HG03045 (cell line): ENCODE data around the gene GLCE.

ENCODE experiments used
- ATAC-seq: cut with Tn5 transposase; IDR thresholded peaks from one replicate; pipeline ENCODE4 v1.9.1; 2021; ENCODE audit warnings: mild to moderate bottlenecking, moderate library complexity; ENCODE audit not compliant: unreplicated experiment

Gene GLCE

DNA sequence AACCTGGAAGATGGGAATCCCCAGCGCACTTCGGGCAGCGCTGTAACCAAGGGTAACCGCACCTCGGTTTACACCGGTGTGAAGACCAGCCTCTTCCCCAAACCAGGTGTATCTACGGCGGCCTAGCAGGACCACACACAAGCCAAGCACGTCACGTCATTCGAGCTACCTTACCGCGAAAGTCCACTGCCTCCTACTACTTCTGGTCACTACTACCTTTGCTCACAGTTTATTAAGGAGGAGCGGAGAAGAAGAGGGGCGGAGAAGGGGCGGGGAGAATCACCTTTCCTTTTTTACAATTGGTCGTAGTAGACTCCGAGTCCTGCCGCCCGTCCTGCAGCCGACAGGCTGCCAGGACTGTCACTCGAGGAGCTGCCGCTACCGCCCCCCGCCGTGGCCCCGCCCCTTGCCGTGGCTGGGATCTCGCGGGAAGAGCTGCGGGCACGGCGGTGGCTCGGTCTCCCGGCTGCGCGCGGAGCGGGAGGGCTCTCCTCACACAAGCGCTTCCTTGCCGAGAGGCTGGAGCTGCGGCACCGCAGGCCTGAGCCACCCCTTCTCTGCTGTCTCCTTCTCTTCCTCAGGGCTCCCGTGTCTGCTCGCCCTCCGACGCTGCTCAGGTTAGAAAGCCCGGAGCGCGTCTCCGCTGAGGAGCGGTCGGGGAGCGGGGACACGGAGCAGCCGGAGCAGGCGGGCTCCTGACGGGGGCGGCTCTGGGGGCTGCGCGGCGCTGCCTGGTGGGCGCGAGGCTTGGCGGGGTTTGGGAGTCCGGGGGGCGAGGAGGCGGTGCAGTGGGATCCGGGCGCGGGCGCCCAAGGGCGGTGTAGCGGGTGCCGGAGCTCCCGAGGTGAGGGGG is at the start of gene GLCE:
TSS of gene GLCE (plus strand) at position 495 of the 853 bp plus-strand sequence. CDS start 95,172 bp downstream, outside the sequence.
- peak; percentile 93 for ATAC-seq

DNA sequence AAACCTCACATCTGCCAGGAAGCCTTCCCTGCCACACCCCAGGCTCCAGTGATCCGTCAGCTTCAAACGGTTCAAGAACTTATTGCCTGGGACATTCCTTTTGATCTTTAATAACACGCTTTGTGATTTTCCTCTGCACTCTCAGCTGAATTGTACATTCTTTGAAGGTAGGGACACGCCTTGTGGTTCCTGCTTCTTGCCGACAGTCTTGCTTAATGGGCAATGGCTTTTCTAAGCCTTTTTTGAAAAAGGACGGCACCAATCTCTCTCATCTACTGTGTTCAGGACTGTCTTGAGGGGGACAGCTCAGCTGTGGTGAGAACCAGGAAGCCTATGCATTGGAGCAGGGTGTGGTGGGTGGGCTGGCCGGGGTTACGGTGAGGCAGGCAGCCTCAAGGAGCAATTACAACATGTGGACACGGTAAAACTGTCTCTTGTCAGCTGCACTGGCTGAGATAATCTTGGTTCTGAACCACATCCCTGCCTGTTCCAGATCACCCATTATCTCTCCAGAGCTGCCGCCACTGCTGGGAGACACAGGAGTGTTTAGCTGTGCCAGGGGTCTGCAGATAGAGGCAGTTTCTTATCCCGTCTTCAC is 46.0 kb upstream of the GLCE start:
- ATAC-seq, result no peak

DNA sequence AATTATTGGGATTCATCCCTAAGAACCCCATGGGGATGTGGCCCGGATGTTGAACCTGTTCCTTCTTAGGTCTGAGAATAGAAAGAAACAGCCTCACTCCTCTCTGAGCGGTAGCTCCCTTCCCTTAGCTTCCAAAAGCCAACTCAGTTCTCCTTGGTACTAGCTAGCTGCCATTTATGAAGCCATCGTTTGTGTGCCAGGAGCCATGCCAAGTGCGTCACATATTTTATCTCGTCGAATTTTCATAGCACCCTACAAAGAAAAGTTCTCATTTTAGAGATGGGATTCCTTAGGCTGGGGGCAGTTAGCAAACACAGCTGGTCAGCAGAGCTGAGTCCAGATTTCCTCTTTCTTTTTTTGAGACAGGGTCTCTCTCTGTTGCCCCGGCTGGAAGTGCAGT is 45.4 kb upstream of the GLCE start:
- ATAC-seq, result no peak

DNA sequence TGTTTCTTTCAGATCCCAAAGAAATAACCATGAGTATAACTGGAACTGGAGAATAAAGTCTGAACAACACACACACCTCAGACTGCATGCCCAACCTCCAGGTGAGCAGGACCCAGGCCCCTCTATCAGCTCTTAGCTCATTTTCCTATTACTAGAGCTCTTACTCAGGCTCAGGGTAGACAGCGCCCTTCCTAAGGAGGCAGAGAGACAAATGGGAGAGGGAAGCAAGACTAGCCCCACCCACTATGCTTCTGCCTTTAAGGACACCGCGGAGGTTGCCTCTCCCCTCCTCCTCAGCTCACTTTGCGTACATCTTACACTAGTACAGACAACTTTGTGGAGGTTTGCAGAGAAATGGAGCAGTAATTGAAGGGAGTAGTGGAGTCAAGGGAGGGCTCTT is 44.0 kb upstream of the GLCE start:
- no peak for ATAC-seq

DNA sequence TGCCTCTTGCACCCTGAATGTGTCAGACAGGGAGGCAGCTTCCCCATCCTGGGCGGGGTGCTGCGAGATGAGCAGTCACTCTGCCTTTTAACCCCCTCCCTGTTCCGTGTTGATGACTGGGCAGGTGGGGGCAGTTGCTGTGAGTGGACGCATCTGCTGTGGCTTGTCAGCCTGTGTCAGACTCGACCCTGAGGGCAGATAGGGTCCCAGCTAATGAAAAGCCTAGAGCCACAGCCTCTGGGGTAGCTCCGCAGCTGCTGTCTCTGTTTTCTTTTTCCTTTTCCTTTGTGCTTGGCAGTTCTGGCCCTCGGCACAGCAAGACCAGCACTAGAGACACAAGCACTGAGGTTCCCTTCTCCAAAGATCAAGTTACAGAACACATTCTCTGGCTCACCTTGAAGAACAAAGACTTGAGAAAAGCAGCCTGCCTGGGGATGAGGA is 43.0 kb upstream of the GLCE start:
- ATAC-seq, result no peak

DNA sequence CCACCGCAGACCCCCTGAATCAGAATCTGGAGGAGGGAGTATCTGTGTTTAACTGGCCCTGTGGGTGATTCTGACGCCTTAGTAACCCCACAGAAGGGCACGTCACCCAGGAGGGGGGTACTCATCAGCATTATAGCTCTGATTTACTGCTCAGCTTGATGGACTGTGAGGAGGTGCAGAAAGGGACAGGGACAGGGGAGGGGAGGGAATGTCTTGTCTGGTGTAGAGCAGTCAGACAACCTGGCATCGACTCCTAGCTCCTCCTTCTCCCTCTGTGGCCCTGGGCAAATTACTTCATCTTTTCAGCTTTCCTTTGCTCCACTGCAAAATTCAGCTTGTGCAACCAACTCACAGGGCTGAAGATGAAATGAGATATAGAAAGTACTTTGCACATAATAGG is 42.3 kb upstream of the GLCE start:
- ATAC-seq, result no peak

DNA sequence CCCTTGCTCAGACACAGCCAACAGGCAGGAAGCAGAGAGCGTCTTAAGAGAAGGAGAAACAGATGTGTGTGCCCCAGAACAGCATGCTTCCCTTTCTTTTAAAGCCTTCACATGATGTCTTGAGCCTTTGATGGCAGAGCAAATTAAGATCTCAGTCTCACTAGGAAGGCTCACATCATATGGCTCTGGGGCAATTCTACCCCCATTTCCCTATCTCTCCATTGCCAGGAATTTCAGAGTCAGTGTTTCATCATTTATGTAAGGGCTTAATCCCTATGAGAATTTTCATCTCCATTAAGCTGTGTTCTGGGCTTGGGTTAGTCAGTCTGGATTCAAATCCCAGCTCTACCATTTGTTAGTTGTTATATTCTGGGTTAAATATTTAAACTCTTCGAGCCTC is 41.4 kb upstream of the GLCE start:
- no peak for ATAC-seq

DNA sequence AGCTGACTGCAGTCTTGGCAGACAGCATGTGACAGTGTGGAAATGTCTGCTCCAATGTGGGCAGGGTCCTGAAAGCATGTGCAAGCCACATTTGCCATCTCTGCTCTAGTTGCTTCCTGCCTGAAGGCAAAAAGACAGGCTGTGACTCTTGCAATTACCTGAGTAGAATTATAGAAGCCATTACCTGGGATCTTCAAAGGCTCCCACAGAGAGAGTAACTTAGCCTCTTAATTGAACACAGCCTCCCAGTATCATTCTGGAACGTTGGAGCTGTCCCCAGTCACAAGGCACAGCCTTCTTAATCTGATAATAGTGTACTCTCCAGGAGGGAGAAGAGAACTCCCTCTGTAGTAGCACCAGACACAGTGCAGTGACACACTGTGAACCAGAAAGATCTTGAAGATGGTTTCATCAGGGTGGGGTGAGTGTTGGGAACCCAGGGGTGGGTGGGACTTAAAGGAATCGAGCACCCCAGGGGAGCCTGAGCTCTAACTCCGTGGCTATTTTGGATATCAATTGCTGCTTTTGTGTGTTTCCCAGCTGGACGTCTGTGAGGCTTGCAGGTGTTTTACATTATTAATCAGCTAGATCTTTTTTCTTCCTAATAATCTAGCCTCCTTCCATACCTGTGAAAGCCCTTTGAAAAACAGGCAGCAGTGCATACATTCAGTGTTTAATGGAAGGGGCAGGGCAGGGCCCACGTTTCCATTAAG is 40.6 kb upstream of the GLCE start:
- no peak for ATAC-seq

DNA sequence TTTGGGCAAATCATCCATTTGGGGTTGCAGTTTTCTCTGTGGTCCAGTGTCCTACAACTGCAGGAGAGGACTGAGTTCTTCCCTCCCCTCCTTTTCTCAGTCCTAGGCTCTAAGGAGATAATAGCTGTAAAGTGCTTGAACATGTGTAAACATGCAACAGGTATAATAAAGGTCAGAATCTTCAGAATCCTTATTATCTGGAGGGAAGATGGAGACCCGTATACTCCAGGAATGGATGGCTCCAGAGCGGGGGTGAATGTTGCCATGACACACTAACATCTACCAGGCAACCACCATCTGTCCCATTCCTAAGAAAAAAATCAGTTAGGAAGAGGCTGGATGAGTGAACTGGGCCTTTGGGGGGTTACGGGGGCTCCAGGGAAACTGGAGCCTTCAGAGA is 39.7 kb upstream of the GLCE start:
- ATAC-seq, result no peak

DNA sequence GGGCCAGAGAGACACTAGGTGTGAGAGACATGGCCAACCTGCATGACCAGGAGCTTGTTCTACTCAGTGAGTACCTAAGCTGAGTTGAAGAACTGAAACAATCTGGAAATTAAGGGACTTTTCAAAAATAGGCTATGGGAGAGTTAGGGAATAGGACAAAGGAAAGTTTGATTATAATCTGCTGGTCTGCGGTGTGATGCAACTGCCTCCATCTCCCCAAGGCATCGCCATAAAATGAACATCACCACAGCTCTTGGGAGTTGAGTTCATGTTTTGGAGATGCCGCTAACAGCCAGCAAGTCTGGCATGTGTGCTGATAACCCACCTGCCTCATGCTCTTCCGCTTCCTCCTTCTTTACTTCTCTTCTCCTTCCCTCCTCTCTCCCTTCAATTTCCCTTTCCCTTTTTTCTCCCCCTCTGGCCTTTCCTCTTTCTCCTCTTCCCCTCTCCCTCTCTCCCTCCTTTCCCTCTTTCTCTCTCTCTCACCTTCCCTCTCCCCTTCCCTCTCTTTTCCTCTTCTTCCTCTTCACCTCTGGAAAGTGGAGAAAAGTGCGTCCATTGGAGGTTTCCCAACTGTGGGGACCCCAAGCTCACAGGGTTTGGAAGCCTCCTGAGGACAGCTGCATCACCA is 39.1 kb upstream of the GLCE start:
- no peak for ATAC-seq

DNA sequence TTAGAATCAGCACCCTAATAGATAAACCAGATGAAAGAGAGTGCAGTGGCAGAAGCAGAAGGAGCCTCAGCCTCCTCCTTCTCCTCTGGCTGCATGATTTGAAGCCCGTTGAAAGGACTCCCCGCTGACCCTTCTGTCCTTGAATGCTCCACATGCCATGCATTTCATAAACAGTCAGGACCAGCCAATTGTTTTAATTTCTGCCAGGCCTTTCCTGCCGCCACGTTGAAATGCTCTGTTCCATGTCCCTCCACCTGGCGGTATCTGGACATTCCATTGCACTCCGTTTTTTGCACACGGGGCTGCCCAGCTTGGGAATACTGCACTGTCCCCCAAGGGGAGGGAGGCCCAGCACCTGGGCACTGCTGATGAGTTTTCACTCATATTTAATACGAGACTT is 35.2 kb upstream of the GLCE start:
- ATAC-seq, result no peak

DNA sequence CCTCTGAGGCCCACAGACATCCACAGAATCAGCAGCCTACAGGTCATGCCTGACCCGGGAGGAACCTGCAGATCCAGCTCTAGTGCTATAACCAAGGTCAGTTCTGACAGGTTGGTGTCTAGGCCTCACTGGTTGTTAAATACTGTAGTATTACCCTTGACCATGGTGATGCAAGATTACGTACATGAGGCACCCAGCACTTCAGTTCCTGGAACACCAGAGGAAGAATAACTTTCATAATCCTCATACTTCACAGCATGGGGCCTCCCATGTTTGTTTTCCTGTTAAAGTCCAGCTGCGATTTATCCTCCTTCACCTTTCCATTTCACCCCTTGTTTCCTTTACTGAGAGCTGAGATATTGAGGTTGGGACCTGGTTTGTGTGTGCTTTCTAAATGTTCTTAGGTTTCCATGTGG is 34.4 kb upstream of the GLCE start:
- no peak for ATAC-seq

DNA sequence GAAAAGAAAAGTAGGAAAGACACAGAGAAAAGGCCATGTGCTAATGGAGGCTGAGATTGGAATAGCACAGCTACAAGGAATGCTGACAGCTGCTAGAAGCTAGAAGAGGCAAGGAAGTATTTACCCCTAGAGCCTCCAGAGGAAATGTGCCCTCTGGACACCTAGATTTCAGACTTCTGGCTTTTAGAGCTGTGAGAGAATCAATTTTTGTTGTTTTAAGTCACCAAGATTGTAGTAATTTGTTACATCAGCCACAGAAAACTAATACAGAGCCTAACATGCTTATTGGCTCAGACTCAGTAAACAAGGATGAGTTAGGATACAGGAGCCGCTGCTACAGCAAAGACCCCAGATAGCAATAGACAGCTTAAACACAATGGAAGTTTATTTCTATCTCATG is 33.1 kb upstream of the GLCE start:
- ATAC-seq, result no peak

DNA sequence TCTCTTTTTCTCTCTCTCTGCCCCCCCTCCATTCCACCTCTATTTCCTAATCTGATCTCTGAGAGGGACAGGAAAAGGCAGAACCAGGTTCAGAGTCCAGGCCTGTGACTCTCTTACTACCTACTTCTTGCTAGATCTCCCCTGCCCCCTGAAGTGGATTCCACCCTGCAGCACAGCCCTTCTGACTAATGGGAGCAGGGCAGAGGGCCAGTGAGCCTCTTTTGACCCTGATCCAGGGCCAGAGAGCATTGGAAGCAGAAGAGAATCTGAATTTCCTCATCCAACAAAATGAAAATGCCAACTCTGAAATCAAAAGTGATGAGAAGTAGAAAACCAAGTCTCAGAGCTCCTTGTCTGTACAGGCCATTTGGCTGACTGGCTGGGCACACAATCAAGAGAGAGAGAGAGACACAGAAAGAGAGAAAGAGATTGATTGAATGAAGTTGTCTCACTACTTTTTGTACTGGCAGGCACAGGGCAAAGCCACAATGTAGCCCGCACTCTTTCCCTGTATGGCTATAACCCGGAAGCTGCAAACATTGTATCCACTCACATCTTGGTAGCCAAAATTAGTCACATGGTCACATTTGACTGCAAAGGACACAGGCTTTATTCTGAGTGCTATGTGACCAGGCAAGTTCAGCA is 31.6 kb upstream of the GLCE start:
- no peak for ATAC-seq

DNA sequence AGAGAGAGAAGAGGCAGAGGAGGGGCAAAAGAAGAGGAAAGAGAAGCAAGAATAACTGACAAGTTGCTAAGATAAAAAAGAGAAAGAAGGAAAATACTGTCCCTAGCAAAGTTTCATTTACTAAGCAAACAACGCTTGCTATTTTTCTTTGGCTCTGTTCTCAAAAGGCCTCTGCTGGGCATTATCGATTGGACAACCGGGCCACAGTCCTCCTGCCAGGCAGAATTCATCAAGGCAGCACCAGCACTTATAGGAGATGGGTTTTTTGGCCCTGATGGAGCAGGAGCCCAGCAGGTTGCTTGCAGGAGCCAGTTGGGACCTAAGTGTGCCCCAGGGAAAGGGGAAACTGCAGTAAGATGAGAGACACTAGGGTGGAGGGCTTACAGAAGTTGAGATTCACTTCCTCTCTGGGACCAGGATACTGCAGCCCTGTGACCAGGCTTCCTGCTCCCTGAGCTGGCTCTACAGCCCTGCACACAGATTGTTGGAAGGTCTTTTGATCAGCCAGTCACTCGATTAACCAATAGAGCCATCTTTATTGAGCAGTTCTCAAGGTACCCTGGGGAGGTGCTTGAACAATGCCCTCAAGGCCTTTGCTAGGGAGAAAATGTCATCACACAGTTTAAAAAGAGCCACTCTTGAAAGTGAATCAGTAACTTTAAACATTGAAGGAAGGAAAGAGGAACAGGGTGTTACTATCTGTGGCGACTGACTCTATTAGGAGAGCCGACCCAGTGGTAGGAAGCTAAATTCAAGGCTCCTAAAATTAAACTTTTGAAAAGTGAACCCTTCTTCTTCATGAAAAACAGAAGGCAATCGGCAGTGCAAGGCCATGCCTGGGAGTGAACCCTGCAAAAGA is 28.8 kb upstream of the GLCE start:
- ATAC-seq, result no peak

DNA sequence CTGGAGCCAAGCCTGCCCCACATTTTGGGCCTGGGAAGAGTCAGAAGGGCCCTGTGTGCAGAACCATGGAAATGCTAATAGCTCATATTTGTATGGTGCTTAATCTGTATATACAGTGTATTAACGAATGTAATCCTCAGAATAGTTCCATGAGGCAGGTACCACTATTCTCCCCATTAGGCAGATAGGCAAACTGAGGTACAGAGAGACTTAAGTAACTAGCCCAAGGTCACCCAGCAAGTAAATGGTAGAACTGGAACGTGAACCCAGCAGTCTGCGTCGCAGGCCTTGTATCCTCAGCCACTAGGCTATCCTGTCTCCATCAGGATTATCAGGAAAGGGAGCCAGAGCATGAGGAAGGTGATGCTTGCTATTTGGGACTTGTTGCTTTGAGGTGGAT is 28.0 kb upstream of the GLCE start:
- no peak for ATAC-seq

DNA sequence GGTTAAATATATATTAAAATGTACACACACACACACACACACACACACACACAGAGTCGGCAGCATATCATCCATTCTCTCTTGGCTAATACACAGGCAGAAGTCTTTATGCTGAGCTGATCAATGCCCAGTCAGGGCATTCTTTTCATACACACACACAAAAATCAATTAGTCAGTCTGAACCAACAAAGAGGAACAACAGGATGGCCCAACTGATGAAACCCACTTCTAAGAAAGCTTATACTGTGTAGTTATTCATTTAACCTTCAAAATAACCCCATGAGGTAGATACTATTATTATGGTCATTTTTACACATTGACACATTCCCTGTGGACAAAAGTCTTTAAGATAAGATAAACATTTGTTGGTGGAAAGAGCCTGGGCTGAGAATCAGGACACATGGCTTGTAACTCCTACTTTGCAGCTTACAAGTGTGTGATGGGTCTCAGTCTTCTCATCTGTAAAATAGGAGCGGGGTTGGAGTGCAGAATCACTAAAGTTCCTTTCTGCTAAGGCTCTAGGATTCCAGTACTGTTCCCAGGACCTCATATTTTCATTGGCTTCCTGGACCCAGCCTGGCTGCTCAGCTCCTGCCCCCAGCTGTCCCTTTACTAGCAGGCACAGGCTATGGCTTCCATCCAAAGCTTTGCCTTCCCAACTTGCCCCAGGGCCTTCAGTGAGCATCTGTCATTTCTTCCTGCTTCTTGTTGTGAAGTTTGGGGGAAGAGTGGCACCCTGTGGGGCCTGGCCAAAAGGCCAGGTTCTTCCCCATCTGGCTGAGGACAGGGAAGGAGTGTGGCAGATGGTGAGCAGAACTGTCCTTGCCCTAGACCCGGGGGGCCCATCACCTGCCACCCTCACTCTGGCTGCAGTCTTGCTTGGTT is 27.2 kb upstream of the GLCE start:
- ATAC-seq, result no peak

DNA sequence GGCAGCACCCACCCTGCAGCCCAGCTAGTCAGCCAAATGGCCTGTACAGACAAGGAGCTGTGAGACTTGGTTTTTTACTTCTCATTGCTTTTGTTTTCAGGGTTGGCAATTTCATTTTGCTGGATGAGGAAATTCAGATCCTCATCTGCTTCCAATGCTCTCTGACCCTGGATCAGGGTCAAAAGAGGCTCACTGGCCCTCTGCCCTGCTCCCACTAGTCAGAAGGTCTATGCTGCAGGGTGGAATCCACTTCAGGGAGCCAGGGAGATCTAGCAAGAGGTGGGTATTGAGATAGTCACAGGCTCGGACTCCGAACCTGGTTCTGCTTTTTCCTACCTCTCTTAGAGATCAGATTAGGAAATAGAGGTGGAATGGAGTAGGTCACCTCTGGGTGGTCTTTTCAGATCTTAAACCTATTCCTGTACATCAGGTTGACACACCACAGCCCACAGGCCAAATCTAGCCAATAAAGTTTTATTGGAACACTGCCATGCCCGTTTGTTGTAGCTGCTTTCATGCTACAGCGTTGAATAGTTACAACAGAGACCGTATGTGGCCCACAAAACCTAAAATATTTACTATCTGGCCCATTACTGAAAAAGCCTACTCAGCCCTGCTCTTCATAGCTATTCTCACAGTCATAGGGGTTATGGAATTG is 26.4 kb upstream of the GLCE start:
- no peak for ATAC-seq

DNA sequence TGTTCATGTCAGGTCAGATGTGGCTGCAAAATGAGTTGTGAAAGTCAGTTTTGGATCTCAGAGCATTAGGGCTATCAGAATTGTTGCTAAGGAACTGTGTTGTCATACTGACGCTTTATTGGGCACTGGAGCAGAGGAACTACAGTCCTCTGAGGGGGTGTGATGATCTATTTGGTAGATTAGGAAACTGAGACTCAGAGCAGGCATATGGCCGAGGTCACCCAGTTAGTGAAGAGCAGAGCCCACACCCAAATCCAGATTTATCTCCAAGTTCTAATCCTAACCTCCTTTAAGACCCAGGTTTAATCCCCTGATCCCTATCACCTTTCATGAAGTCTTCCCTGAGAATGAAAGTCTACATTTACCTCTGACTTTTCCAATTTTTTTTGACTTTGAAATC is 25.6 kb upstream of the GLCE start:
- no peak for ATAC-seq
